Activated T-cell treated with anti-CD3 and anti-CD28 coated beads for 48 hours (primary cell): ENCODE results near the gene NDUFV1.
"Not testable (repeated sequence)": the region's sequence is repeated elsewhere in the genome, so short reads cannot be mapped to it uniquely, and the experiment has no call there.

Experiments
- DNase-seq: peaks from one replicate; pipeline ENCODE4 v3.0.0-alpha.2; 2020; ENCODE audit warnings: low read depth

Gene NDUFV1

DNA sequence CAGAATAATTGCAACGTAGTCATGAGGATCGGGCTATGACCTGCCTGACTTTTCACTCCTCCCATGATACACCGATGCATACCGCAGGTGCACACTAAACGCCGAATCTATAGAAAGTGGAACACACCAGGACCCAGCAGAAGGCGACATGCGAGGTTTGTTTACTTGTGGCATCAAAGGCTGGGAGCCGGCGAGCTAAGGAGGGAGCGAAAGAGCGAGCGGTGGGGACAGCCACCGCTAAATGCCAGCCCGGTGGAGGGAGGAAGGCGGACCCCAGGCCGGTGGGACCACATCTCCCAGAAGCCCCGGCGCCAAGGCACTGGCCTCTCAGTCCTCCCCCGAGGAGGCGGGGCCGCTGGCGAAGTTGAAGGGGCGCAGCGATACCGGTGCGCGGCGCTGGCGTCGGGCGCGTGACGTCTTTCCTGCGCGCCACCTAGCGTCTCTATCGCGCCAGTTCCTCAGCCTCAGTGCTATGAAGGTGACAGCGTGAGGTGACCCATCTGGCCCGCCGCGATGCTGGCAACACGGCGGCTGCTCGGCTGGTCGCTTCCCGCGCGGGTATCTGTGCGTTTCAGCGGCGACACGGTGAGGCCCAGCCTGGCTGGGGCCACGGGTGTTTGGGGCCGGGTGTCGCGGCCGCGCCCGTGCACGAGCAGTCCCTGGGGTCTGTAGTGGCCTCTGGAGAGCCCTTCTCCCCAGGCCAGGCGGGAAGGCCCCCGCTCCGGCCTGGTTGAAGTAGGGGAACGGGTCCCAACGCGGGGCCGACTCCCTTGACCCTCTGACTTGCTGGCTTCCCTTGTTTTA lies at the start of gene NDUFV1:
Gene NDUFV1 (plus strand): TSS at position 445 of the 804 bp plus-strand sequence. CDS start 69 bp downstream, at position 514.
- peak; percentile 96 for DNase-seq

DNA sequence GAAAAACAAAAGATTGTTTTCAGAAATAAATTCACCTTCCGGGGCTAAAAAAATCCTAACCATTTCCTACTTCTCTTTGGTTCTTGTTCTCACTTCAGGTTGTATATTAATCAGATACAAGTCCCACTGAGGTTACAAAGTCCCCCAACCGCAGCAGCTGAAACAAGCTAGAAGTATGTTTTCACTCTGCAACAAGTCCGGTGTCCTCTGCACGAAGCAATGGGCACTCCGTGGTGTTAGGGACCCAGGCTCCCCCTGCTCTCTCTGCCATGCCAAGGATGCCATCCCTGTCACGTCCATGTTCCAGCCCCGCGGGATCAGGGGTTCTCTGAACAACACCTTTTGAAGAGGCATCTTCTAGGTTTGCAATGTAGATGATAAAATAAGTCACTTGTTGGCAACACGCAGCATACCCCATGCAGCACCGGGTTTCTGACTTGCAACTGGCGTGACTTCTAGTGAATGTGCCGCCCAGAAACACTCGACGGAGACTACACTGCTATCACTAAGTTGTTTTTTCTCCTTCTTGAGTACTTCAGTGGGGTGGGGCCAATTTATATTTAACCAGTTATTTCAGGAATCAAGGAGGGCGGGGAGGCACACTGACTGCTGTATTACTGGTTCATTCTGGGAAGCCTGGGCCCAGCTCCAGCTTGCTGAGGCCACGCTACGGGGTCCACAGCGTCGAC lies 48.5 kb upstream of the NDUFV1 start:
- no peak for DNase-seq

DNA sequence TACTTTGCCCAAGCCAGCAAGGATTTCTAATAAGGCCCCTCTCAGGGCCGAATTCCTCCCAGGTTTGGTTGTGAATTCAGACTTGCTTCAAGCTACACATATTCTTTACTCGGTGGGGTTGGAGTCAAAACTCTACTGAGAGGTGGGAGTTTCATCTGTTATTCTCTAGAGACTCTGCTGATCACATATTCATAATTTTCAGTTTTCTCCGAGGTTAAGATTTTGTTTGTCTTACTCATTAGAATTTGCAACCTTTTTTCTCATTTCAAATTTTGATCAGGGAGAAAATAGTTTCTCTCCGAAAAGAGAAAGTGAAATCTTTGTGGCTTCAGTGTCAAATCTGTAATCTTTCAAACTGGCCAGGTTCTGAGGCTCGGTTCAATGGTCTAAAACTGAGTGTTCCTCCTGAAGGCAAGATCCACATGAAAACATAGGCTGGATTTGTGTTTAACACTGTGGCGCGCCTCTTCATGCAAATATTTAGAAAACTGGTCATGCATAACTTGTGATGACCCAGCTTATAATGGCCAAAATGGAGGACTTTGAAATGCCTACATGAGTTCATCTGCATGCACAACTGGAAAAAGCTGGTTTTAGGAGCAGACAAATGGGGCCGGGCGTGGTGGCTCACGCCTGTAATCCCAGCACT lies 44.6 kb upstream of the NDUFV1 start:
- no peak for DNase-seq

DNA sequence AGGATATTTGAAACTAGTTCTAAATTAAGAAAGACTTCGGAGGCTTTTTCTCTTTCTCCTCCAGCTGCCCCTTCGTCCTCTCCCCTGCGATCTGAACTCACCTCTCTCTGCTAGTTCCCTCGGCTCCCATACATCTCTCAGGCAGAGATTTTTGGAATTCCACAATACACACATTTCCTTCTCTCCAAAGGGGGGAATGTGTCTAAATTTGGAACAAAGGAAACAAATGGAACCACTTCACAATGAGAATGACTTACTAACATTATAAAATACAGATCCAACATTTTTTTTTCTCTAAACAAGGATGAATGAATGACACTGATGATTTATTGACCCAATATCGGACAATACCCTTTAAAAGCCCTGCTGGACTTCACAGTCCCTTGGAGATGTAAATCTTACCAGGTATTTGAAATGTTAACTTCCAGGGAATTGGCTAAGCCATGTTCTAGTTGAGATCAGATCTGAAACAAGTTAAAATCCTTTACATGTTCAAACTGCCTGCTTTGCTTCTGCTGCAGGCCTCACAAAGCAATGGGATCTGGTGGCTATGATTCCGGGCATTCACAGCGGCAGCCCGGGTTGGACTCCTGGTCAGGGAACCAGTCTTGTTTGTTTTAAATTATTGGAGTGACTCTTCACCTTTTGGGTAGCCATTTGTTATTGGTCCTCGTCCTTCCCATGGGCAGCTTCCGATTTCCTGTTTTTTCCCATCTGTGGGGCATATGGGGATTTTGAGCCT lies 43.6 kb upstream of the NDUFV1 start:
- no peak for DNase-seq

DNA sequence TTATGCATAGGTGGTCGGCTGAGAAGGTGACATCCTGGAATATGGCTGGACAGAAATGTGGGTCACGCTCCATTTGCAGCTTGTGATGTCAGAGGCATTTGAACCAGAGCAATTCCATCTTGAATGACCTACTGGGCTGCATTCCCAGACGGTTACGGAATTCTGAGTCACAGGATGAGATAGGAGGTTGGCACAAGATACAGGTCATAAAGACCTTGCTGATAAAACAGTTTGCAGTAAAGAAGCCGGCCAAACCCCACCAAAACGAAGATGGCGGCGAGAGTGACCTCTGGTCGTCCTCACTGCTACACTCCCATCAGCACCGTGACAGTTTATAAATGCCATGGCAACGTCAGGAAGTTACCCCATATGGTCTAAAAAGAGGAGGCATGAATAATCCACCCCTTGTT lies 43.0 kb upstream of the NDUFV1 start:
- DNase-seq: not testable (repeated sequence)

DNA sequence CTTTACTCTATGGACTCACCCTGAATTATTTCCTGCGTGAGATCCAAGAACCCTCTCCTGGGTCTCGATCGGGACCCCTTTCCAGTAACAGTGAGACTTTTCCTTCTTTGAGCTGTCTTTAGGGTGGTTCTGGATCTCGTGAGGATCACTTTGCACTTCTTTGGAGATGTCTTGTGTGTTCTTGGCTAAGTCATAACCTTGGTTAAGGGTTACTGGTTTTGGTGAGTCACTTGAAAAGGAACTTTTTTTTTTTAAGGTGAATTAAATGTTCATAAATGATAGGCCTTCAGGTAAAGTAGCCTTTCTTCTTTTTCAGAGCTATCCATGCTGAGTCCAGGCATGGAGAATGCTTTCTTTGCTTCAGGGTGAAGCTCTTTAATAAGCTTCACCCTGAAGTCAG lies 42.5 kb upstream of the NDUFV1 start:
- DNase-seq: no peak

DNA sequence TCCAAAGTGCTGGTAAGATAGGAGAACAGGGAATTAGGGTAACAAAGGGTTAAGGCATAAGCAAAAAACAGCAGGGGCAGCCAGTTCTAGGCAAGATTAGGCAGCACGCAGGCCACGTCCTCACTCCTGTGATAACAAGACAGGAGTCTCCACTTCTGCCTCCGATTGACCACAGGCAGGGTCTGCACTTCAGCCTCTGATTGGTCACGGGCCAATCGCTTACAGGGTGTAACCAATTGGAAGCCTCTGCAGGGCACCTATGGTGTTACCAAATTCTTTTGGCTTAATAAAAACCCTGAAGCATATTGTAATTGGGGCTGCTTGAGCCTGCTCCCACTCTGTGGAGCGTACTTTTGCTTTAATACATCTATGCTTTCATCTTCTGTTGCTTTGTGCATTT lies 35.3 kb upstream of the NDUFV1 start:
- no peak for DNase-seq

DNA sequence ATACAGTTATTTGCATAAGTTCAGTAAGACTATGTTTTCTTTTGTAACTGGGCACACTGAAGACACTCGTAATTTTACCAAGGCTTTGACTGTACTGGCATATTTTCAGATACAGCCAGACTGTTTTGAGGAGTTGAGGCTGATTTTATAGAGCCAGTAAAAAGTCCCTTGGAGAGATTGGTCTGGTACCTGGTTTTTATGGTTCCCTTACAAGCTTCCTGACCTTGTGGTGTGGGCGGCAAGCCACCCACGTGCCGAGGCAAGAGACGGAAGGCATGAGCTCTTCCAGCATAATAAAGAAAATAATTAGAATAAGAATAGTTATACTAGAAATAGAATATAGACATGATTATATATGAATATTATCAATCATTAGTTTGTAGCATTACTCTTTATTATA lies 34.4 kb upstream of the NDUFV1 start:
- no peak for DNase-seq

DNA sequence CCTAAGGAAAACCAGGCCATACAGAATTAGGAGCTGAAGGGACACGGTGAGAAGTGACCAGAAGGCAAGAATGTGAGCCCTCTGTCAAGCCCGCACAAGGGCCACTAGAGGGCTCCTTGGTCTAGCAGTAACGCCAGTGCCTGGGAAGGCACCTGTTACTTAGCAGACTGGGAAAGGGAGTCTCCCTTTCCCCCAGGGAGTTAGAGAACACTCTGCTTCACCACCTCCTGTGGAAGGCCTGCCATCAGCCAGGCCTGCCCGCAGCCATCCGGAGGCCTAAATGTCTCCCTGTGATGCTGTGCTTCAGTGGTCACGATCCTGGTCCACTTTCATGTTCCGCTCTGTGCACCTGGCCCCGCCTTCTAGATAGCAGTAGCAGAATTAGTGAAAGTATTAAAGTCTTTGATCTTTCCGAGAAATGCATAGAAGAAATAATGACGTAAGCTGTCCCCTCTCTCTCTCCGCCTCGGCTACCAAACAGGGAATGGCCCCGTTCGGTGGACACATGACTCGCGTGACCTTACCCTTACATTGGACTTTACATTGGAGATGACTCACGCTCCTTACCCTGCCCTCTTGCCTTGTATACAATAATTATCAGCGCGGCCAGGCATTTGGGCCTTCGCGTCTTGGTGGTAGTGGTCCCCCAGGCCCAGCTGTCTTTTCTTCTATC lies 33.9 kb upstream of the NDUFV1 start:
- DNase-seq: no peak

DNA sequence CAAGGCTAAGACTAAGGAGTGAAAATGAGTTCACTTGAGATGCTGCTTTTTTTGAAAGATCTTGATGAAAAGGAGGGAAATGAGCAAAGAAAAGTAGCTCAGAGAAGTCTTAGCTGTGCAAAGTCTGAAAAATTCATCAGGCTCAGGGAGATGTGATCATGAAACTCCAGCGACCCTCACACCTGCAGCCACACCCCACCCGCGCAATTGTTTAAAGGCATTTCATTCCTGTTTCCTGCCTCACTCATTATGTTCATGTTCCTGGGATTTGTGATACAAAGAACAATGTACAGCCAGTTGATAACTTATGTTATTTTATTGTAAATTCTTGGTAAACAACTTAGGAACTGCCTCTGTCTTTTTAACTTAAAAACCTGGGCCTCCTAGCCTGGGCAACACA lies 31.8 kb upstream of the NDUFV1 start:
- DNase-seq: no peak

DNA sequence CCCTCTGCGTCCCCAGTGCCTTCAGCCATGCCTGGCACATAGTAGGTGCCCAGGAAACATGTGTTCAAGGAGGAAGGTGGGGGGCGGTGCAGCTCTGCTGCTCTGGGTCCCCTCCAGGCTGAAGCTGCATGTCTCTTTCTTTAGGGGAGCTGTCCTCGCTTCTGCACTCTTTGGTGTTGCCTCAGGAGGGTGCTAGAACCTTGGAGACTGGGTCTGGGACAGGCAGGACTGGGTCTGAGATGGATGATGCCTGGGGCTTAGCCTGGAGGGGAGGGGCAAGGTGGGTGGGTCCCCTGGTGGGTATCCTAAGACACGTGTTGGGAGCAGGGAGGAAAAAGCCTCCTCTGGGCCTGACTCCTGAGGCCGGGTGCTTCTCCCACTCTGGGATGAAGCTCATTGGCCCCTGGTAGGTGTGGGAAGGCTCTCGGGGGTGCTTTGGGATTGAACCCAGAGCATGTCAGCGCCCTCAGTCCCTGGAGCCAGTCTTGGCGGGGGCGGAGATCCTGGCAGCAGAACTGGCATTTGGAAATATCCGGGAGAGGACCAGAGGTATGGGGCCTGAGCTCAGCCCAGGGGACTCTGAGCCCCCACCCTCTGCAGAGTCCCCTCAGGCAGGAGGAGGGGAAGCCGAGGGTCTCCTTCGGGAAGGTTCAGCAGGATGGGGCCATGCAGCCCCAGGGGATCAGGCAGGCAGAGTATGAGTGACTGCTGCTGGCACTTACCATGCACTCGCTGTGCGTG lies 29.8 kb upstream of the NDUFV1 start:
- DNase-seq: no peak

DNA sequence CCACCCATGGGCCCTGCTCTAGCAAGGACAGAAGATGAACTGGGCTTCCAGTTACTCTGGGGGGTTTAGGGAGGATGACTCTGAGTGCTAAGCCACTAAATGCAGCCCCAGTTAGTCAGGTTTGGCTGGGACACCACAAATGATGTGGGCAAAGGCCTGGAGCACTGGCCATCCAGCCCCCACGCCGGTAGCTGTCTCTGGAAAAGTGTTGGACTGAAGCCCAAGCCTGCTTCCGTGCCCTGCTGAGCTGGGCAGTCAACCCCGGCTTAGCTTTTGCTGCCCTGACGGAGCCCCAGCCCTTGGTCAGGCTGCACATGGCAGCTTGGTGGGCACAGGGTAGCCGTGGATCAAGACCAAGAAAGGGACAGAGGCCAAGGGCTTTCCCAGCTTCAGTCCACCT lies 28.8 kb upstream of the NDUFV1 start:
- DNase-seq: no peak

DNA sequence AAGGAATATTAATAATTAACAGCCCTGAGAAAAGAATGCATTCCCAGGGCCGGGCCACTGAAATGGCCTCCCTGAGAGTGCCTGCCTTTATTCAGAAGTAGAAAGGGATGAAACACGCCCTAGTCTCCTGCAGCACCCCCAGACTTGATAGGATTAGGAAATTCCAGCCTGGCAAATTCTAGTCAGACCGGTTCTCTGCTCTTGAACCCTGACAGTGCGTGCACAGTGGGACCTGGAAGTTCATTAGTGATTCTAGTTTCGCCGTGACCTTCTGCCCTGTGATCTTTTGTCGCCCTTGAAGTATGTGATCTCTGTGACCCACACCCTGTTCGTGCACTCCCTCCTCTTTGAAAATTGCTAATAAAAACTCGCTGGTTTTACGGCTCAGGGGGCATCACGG lies 25.3 kb upstream of the NDUFV1 start:
- DNase-seq: no peak

DNA sequence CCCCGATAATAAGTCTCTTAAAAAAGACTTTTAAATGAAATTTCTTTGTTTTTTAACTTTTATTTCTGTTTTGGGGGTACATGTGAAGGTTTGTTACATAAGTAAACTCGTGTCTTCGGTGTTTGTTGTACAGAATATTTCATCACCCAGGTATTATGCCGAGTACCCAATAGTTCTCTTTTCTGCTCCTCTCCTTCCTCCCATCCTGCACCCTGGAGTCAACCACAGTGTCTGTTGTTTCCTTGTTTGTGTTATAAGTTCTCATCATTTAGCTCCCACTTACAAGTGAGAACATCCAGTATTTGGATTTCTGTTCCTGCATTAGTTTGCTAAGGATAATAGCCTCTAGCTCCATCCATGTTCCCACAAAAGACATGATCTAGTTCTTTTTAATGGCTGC lies 24.7 kb upstream of the NDUFV1 start:
- no peak for DNase-seq

DNA sequence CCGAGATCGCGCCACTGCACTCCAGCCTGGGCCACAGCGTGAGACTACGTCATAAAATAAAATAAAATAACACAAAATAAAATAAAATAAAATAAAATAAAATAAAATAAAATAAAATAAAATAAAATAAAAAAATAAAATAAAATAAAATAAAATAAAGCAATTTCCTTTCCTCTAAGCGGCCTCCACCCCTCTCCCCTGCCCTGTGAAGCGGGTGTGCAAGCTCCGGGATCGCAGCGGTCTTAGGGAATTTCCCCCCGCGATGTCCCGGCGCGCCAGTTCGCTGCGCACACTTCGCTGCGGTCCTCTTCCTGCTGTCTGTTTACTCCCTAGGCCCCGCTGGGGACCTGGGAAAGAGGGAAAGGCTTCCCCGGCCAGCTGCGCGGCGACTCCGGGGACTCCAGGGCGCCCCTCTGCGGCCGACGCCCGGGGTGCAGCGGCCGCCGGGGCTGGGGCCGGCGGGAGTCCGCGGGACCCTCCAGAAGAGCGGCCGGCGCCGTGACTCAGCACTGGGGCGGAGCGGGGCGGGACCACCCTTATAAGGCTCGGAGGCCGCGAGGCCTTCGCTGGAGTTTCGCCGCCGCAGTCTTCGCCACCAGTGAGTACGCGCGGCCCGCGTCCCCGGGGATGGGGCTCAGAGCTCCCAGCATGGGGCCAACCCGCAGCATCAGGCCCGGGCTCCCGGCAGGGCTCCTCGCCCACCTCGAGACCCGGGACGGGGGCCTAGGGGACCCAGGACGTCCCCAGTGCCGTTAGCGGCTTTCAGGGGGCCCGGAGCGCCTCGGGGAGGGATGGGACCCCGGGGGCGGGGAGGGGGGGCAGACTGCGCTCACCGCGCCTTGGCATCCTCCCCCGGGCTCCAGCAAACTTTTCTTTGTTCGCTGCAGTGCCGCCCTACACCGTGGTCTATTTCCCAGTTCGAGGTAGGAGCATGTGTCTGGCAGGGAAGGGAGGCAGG lies 23.2 kb upstream of the NDUFV1 start, which contains the start of gene GSTP1:
Gene GSTP1 (plus strand): TSS at position 566 of the 958 bp plus-strand sequence. CDS start 32 bp downstream, at position 598.
- DNase-seq: peak; percentile 84

DNA sequence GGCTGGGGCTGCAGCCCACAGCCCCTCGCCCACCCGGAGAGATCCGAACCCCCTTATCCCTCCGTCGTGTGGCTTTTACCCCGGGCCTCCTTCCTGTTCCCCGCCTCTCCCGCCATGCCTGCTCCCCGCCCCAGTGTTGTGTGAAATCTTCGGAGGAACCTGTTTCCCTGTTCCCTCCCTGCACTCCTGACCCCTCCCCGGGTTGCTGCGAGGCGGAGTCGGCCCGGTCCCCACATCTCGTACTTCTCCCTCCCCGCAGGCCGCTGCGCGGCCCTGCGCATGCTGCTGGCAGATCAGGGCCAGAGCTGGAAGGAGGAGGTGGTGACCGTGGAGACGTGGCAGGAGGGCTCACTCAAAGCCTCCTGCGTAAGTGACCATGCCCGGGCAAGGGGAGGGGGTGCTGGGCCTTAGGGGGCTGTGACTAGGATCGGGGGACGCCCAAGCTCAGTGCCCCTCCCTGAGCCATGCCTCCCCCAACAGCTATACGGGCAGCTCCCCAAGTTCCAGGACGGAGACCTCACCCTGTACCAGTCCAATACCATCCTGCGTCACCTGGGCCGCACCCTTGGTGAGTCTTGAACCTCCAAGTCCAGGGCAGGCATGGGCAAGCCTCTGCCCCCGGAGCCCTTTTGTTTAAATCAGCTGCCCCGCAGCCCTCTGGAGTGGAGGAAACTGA lies 22.4 kb upstream of the NDUFV1 start:
- DNase-seq: no peak

DNA sequence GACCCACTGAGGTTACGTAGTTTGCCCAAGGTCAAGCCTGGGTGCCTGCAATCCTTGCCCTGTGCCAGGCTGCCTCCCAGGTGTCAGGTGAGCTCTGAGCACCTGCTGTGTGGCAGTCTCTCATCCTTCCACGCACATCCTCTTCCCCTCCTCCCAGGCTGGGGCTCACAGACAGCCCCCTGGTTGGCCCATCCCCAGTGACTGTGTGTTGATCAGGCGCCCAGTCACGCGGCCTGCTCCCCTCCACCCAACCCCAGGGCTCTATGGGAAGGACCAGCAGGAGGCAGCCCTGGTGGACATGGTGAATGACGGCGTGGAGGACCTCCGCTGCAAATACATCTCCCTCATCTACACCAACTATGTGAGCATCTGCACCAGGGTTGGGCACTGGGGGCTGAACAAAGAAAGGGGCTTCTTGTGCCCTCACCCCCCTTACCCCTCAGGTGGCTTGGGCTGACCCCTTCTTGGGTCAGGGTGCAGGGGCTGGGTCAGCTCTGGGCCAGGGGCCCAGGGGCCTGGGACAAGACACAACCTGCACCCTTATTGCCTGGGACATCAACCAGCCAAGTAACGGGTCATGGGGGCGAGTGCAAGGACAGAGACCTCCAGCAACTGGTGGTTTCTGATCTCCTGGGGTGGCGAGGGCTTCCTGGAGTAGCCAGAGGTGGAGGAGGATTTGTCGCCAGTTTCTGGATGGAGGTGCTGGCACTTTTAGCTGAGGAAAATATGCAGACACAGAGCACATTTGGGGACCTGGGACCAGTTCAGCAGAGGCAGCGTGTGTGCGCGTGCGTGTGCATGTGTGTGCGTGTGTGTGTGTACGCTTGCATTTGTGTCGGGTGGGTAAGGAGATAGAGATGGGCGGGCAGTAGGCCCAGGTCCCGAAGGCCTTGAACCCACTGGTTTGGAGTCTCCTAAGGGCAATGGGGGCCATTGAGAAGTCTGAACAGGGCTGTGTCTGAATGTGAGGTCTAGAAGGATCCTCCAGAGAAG lies 21.6 kb upstream of the NDUFV1 start:
- DNase-seq: no peak

DNA sequence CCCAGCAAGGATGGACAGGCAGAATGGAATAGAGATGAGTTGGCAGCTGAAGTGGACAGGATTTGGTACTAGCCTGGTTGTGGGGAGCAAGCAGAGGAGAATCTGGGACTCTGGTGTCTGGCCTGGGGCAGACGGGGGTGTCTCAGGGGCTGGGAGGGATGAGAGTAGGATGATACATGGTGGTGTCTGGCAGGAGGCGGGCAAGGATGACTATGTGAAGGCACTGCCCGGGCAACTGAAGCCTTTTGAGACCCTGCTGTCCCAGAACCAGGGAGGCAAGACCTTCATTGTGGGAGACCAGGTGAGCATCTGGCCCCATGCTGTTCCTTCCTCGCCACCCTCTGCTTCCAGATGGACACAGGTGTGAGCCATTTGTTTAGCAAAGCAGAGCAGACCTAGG lies 20.8 kb upstream of the NDUFV1 start:
- DNase-seq: no peak
